Fibroblast of villous mesenchyme (primary cell): ENCODE results near the gene POFUT2. TPM values are rescaled to one million over a fixed set of nuclear protein-coding genes. Genes with fewer than 3 reads are reported as not detected.

ENCODE experiments used
- DNase-seq: peaks from one replicate; pipeline ENCODE4 v3.0.0-alpha.2; 2010; ENCODE audit warnings: low read depth
- H3K4me3 ChIP-seq: 2 replicates; pipeline ENCODE4 v1.5.1; 2011; ENCODE audit warnings: low read depth, mild to moderate bottlenecking, low read length
- CTCF ChIP-seq: IDR thresholded peaks from 2 replicates; pipeline ENCODE4 v1.5.1; 2012; ENCODE audit warnings: low read depth, mild to moderate bottlenecking, low read length; ENCODE audit not compliant: insufficient read depth
- total RNA-seq: library from RNA; depleted of rRNA; stranded (reverse); fragments of >200 nt; gene quantifications from 2 replicates; pipeline ENCODE4 v1.2.3, GENCODE V29; 2012

POFUT2 gene
- total RNA-seq, 1 donor, result 60.0 TPM

- H3K4me3 ChIP-seq, result no peak overlapping the region
- TF ChIP-seq CTCF, result no peak
- DNase-seq, result no peak
Observed at GRCh38 chr21:45254460-45254930, 33.2 kb downstream of the POFUT2 start.

- DNase-seq, result no peak
- no peak overlapping the region for H3K4me3 ChIP-seq
- TF ChIP-seq CTCF, result no peak
Observed at GRCh38 chr21:45253633-45254459, 33.8 kb downstream of the POFUT2 start.

- DNase-seq, result no peak
- H3K4me3 ChIP-seq, result no peak overlapping the region
- TF ChIP-seq CTCF, result no peak
Observed at GRCh38 chr21:45253180-45253579, 34.5 kb downstream of the POFUT2 start.

GRCh38 chr21:45252448-45252925 lies 35.2 kb downstream of the POFUT2 start:
- TF ChIP-seq CTCF, result no peak
- no peak overlapping the region for H3K4me3 ChIP-seq
- DNase-seq, result no peak

- no peak for TF ChIP-seq CTCF
- H3K4me3 ChIP-seq, result no peak overlapping the region
- DNase-seq, result no peak
Observed at GRCh38 chr21:45251635-45252447, 35.9 kb downstream of the POFUT2 start.

GRCh38 chr21:45250914-45251634 lies 36.6 kb downstream of the POFUT2 start:
- H3K4me3 ChIP-seq, result no peak overlapping the region
- no peak for DNase-seq
- no peak for TF ChIP-seq CTCF
